DOHH2 (cell line): Measurements from ENCODE around the gene CEACAM3.

Experiments
- CTCF ChIP-seq: fragments of 200-600 bp; sonication (generic); IDR thresholded peaks from one replicate; pipeline ENCODE4 v1.5.1; 2014; ENCODE audit warnings: antibody characterized with exemption, mild to moderate bottlenecking, low read depth, low read length; ENCODE audit not compliant: poor library complexity, severe bottlenecking
- EZH2phosphoT487 ChIP-seq: fragments of 200-600 bp; sonication (generic); IDR thresholded peaks from 2 replicates; pipeline ENCODE4 v1.6.1; 2017; ENCODE audit warnings: borderline replicate concordance, mild to moderate bottlenecking, antibody characterized with exemption, low read length, moderate library complexity, mixed read lengths

- TF ChIP-seq CTCF = no peak
- TF ChIP-seq EZH2phosphoT487 = no peak
These were observed 54.0 kb downstream of the CEACAM3 start for GRCh38 chr19:41850381-41850780.
